Inflammatory macrophage treated with lipopolysaccharide for 1 hour (primary cell): ENCODE measurements around the gene WNK3.

Experiments
- DNase-seq, 2 donors: peaks; one replicate each; pipeline ENCODE4 v3.0.0-alpha.2; 2020 to 2022

Gene WNK3

GRCh38 chrX:54157561-54157960 is 200.3 kb downstream of the WNK3 start:
- DNase-seq = no peak
